ENCODE results near the gene PWWP2B.

Gene PWWP2B

GRCh38 chr10:132454296-132455198 lies 57.5 kb downstream of the PWWP2B start:
- TF ChIP-seq CTCF (IDR thresholded peaks at IDR 0.05; ENCODE audit: low read depth, low read length) = no peak
- H3K4me3 ChIP-seq (replicated peaks in 1 of 2; ENCODE audit: low read depth in 2 of 2, low read length in 2 of 2) = no peak overlapping the region
- no peak for DNase-seq (ENCODE audit: low read depth in 2 of 2)

GRCh38 chr10:132455441-132455971 lies 58.5 kb downstream of the PWWP2B start:
- H3K4me3 ChIP-seq (replicated peaks in 1 of 2; ENCODE audit: low read depth in 2 of 2, low read length in 2 of 2) = no peak overlapping the region
- no peak for DNase-seq (ENCODE audit: low read depth in 2 of 2)
- TF ChIP-seq CTCF (IDR thresholded peaks at IDR 0.05; ENCODE audit: low read depth, low read length) = no peak

- H3K4me3 ChIP-seq (replicated peaks in 1 of 2; ENCODE audit: low read depth in 2 of 2, low read length in 2 of 2) = no peak overlapping the region
- no peak for DNase-seq (ENCODE audit: low read depth in 2 of 2)
- no peak for TF ChIP-seq CTCF (IDR thresholded peaks at IDR 0.05; ENCODE audit: low read depth, low read length)
Measured at GRCh38 chr10:132455986-132456847, 59.2 kb downstream of the PWWP2B start.

- no peak for TF ChIP-seq CTCF (IDR thresholded peaks at IDR 0.05; ENCODE audit: low read depth, low read length)
- no peak for DNase-seq (ENCODE audit: low read depth in 2 of 2)
- H3K4me3 ChIP-seq (replicated peaks in 1 of 2; ENCODE audit: low read depth in 2 of 2, low read length in 2 of 2) = no peak overlapping the region
Measured at GRCh38 chr10:132456881-132457280, 59.9 kb downstream of the PWWP2B start.

- no peak overlapping the region for H3K4me3 ChIP-seq (replicated peaks in 1 of 2; ENCODE audit: low read depth in 2 of 2, low read length in 2 of 2)
- TF ChIP-seq CTCF (IDR thresholded peaks at IDR 0.05; ENCODE audit: low read depth, low read length) = no peak
- DNase-seq (ENCODE audit: low read depth in 2 of 2) = no peak
Measured at GRCh38 chr10:132457328-132458070, 60.5 kb downstream of the PWWP2B start.

- DNase-seq (ENCODE audit: low read depth in 2 of 2) = no peak
- no peak for TF ChIP-seq CTCF (IDR thresholded peaks at IDR 0.05; ENCODE audit: low read depth, low read length)
- no peak overlapping the region for H3K4me3 ChIP-seq (replicated peaks in 1 of 2; ENCODE audit: low read depth in 2 of 2, low read length in 2 of 2)
Measured at GRCh38 chr10:132458071-132458585, 61.1 kb downstream of the PWWP2B start.

Data from cardiac fibroblast (primary cell).